NCI-H748 treated with DMSO at 0.1 percent for 48 hours (cell line): Measurements from ENCODE around the gene SEM1.
A peak's percentile ranks its signal among the peaks of the same experiment; 100 is the strongest.
"Not testable (repeated sequence)": the region's sequence is repeated elsewhere in the genome, so short reads cannot be mapped to it uniquely, and the experiment has no call there.

Experiments used
- DNase-seq: peaks from one replicate; lab custom pipeline; 2025; lab: John Stamatoyannopoulos, UW

SEM1 gene

DNA sequence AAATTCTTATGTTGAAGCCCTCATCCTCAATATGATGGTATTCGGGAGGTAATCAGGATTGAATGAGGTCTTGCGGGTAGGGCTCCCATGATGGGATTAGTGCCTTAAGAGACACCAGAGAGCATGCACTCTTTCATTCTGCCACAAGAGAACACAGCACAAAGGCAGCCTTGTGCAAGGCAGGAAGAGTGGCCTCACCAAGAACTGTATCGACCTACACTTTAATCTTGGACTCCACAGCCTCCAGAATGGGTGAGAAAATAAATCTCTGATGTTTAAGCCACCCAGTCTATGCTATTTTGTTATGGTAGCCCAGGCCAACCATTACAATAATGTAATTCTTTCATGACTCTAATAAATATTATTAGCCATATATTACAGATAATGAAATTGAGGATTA lies 8.4 kb downstream of the SEM1 start:
- DNase-seq: no peak

- no peak for DNase-seq
These were observed 9.1 kb downstream of the SEM1 start for GRCh38 chr7:96700516-96700915.

GRCh38 chr7:96699219-96699871 lies 10.3 kb downstream of the SEM1 start:
- no peak for DNase-seq

DNA sequence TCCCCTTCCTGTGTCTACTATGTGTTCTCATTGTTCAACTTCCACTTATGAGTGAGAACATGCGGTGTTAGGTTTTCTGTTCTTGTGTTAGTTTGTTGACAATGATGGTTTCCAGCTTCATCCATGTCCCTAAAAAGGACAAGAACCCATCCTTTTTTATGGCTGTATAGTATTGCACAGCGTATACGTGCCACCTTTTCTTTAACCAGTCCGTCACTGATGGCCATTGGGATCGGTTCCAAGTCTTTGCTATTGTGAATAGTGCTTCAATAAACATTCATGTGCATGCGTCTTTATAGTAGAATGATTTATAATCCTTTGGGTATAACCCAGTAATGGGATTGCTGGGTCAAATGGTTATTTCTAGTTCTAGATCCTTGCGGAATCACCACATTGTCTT lies 11.2 kb downstream of the SEM1 start:
- DNase-seq: not testable (repeated sequence)

- no peak for DNase-seq
These were observed 11.8 kb downstream of the SEM1 start for GRCh38 chr7:96697822-96698221.

- no peak for DNase-seq
These were observed 14.1 kb downstream of the SEM1 start for GRCh38 chr7:96695581-96695980.

DNA sequence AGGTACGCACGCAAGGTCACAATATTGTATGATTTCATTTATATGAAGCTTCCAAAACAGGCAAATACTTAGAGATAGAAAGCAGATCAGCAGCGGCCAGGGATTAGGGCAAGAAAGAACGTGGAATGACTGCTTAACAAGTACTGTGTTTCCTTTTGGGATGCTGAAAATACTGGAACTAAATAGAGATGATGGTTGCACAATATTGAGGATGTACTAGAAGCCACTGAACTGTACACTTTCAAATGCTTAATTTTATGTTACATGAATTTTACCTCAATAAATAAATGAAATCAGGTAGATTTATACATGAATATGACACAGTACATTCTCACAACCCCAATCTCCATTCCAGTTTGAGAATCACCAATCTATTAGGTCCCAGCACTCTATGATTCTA lies 15.6 kb downstream of the SEM1 start:
- no peak for DNase-seq

DNA sequence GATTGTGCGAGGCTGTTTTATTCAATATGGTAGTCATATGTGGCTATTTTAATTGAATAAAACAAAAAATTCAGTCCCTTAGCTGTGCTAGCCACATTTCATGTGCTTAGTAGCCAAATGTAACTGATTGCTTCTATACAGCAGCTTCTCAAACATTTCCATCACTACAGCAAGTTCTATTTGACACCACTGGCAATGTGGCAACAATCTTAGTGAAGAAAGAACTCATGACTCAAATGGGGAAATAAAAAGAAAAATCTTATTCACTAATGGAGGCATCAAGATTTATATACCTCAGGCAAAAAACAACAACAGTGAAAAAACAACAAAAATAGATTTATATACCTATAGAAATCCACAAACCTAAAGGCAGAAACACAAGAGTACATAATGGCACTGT lies 17.9 kb downstream of the SEM1 start:
- DNase-seq: no peak

- no peak for DNase-seq
These were observed 20.2 kb downstream of the SEM1 start for GRCh38 chr7:96689414-96689813.

- no peak for DNase-seq
These were observed 23.3 kb downstream of the SEM1 start for GRCh38 chr7:96686305-96686704.

- DNase-seq: no peak
These were observed 23.9 kb downstream of the SEM1 start for GRCh38 chr7:96685755-96686154.

GRCh38 chr7:96685353-96685752 lies 24.3 kb downstream of the SEM1 start:
- no peak for DNase-seq

DNA sequence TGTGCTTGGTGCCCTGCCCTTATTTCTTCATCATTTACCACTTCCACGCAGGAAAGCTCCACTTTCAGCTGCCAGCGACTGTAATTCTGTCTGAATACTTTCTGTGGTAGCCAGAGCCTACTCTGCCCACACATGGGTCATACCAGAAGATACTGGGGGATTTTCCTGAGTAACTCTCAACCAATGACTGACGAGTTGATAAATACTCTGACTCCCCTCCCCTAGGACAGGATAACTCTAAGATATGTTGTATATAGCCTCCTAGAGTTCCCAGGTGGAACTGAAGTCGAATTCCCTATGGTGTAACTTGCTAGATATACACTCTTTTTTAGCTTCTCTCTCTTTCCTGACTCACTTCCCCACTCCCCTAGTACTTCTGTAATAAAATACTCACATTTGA lies 29.8 kb downstream of the SEM1 start:
- no peak for DNase-seq

- DNase-seq: no peak
These were observed 32.7 kb downstream of the SEM1 start for GRCh38 chr7:96676919-96677318.

DNA sequence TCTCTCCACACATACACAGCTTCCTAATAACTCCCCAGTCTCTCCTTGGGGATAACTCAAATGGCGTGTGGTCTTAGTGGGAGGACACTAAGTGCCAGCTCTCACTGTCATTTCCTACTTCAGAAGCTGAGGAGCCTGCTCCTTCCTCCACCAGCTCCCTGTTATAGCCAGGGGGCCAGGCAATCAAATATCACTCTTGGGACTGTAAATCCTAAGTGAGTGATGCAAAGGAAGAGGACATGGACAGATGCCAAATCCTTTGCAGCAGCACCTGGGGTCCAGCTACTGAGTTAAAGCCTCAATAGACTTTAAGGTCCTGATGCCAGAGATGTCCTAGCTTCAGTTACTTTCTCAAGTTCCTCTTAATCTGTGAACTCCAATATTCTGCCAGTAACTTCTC lies 34.1 kb downstream of the SEM1 start:
- no peak for DNase-seq

GRCh38 chr7:96674565-96674964 lies 35.1 kb downstream of the SEM1 start:
- no peak for DNase-seq

DNA sequence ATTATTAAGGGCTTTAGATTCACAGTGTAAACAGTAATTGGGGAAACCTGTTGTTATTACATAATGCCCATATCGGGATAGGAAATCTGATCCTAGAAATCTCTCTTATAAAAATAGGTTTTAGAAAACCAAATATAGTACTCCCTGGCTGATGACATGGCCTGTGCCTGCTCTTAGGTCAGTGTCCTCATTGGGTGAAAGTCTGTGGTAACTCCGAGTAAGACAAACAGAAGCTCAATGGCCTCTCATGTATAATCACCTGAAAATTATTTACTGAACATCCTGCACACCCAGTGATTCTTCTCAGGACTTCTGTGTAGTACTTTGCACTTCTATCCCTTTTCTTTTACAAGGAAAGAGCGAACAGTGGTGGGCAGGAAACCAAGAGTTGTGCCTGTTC lies 37.8 kb downstream of the SEM1 start:
- DNase-seq: peak; percentile 25

DNA sequence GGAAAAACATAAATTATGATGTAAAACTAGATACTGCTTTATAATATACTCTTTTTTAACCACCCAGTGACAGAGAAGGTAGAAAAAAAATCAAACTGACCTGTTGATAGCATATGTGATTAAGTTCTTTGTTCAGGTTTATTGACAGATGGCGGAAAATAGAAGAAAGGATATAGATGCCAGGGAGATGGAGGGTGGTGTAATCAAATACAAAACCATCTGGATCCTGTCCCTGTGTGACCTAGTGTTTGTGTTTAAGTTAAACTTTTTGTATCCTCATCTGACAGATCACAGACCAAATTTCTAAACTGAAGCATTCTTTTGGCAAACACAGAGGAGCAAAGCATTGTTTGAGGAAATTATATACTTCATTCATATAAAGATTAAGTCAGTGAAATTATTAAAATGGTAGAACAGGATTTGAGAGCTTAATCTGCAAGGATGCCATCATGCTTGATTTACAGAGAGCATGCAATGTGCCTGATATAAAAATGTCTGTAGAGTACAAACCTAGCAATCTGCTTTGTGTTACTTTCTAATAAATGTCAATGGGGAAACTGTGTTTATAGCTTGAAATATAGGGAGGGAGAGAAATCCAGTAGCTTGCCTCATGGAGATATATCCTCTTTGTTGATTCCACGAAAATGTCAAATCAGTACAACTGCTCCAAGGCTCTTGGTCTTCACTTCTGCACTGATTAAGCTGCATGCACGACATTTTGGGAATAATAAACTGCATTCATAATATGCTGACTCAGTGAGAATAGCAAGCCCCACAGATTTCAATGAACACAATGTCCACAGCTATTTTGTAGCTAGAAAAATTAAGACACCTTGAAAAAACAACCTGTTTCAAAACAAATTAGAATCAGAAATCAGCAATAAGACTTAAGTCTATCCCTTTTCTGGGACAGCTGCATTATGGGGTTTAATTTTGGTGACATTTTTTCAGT lies 39.0 kb downstream of the SEM1 start:
- peak; percentile 92 for DNase-seq

DNA sequence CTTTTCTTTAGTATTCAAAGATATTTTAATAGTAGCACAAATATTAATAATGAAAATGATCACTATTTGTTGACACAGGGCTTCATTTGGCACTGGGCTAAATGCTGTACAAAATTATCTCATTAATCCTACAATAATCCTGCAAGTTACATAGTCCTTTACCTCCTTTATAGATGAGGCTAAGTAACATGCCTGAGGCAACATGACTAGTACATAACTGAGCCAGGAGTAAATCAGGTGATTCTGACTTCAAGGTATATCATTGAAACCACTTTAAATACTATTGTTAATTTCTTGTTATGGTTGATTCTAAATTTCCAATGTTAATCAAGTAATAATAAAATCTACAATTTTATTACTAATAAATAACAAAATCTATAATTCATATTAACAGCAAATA lies 39.8 kb downstream of the SEM1 start:
- peak; percentile 44 for DNase-seq

- DNase-seq: no peak
These were observed 42.6 kb downstream of the SEM1 start for GRCh38 chr7:96667026-96667425.

DNA sequence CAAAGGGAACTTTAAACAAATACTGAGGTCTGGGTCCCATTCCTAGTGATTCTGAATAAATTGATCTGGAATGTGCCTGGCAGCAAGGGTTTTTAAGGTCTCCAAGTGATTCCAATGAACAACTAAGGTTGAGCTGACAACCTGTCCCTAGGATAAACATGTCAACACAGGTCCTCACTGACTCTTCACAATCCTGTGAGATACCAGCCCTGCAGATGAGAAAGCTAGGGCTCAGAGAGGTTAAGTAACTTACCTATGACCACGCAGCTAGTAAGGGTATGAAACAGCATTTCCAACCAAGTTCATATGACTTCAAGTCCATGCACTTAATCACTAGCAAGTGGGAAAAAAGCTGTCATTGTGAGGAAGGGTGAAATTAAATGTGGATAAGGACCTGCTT lies 44.0 kb downstream of the SEM1 start:
- no peak for DNase-seq

DNA sequence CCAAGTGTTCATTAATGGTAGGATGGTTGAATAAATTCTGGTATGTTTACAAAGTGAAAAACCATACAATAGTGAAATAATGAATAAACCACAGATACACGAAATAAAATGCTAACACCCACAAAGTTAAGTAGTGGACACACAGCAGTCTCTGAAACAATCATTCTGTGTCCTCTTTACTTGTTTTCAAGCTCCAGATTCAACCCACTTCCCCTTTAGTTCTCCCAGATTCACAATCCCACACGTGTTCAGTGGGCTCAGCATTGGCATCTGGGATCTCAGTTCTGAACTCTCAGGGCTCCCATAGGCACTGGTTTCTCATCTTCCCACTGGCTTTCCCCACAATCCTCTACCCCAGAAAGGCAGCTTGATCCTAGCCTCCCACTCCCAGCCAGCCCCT lies 44.9 kb downstream of the SEM1 start:
- no peak for DNase-seq

GRCh38 chr7:96663871-96664445 lies 45.7 kb downstream of the SEM1 start:
- no peak for DNase-seq
